G401 (cell line): ENCODE results near the gene CYYR1. TPM values are rescaled to one million over a fixed set of nuclear protein-coding genes. Genes with fewer than 3 reads are reported as not detected.

Source experiments
- DNase-seq: peaks from one replicate; pipeline ENCODE4 v3.0.0-alpha.2; 2015; ENCODE audit warnings: low spot score
- in situ Hi-C: cut with HindIII; loops from 2 replicates; pipeline ENCODE4 v1.10.0; 2016; ENCODE audit warnings: low sequenced_read_pairs, mixed read lengths
- total RNA-seq: library from RNA; depleted of rRNA; stranded (reverse); fragments of >200 nt; shearing (Covaris generic); gene quantifications from 2 replicates; pipeline ENCODE4 v1.2.3, GENCODE V29; 2014

Gene CYYR1
- total RNA-seq, 1 experiment from 2014 or later = not detected

- in situ Hi-C loops = no loop called here
- DNase-seq = no peak
Observed at GRCh38 chr21:26448751-26449150, 124.3 kb downstream of the CYYR1 start.

DNA sequence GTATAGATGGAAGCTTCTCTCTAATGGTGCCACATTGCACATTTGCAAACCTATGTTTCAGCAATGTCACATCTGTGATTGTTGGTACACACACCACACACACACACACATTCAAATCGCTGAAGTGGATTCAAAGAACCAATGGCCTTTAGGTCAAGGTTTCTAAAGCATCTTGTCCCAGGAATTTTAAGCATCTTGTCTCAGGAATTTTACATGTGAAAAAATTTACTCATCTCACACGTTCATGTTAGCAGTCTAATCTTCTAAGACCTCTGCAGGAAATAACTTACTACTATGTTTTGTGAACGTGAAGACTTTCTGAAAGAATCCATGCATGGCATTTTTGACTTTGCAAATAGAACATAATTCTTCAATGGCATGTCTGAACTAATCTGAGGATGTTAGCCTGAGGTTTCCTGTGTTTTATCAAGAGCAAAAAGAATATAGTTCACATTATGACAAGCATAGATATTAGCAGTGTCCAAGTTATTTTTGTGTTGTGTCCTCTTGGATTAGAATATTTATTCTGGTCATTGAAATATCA lies 125.1 kb downstream of the CYYR1 start:
- no peak for DNase-seq
- in situ Hi-C loops = no loop called here

GRCh38 chr21:26445440-26445839 lies 127.6 kb downstream of the CYYR1 start:
- no peak for DNase-seq
- in situ Hi-C loops = no loop called here

- in situ Hi-C loops = no loop called here
- no peak for DNase-seq
Observed at GRCh38 chr21:26444646-26445045, 128.4 kb downstream of the CYYR1 start.

DNA sequence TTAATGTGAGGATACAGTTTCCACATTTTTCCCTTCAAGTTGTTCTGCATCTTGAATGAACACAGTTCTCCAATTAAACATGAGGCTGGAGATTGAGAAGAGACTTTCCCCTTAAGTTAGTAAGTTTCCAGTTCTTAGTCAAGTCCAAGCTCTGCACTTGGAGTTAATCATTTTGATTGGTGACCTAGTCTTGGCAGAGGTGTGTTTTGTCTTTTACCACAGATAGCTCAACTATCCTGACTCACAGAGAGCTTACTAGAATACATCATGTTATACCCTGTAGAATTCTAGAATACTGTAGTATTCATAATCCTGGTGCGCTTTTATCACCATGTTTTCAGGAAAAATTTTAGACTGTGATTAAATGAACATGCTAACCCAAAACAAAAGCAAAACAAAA lies 129.2 kb downstream of the CYYR1 start:
- DNase-seq = no peak
- in situ Hi-C loops = no loop called here

DNA sequence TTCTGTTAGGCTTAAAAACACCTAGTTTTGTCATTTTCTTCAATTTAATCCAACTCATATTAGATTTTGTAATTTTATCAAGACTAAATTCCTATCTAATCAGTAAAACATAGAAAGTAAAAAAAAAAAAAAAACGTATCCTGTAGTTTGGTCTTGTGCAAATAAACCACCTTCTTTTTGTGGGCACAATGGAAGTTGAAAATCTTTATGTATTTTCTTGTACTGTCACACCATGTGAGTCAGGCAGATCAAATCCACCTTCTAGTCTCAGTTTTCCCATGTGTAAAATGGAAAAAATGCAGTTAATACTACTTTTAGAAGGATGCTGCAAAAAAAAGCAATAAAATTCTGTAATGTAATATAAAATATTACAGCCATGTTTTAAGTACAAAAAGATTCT lies 129.8 kb downstream of the CYYR1 start:
- DNase-seq = no peak
- in situ Hi-C loops = no loop called here

DNA sequence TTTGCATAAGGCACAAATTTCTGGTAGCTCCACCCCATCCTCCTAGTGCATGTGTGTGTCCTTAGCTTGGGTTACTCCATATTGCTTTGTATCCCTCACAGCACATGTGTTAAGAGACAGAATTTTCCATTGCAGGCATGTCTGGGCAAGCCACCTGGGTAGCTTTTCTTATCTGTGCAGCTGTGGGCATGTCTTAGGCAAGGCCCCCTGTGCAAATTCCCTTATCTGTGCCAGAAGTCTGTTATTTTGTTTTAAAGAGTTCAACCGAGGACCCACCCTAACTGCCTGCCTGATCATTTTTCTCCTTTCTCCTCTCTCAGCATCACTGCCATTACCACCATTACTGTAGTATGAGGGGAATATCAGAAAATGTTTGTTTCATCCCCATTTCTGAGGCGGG lies 131.9 kb downstream of the CYYR1 start:
- in situ Hi-C loops = no loop called here

GRCh38 chr21:26438976-26439375 lies 134.1 kb downstream of the CYYR1 start:
- in situ Hi-C loops = no loop called here
- DNase-seq = no peak

More for the DNA sequence above, 131.9 kb downstream of the CYYR1 start:
- no peak for DNase-seq

GRCh38 chr21:26437326-26438009 lies 135.6 kb downstream of the CYYR1 start:
- no peak for DNase-seq
- in situ Hi-C loops = no loop called here

GRCh38 chr21:26433386-26433785 lies 139.7 kb downstream of the CYYR1 start:
- in situ Hi-C loops = no loop called here
- no peak for DNase-seq

DNA sequence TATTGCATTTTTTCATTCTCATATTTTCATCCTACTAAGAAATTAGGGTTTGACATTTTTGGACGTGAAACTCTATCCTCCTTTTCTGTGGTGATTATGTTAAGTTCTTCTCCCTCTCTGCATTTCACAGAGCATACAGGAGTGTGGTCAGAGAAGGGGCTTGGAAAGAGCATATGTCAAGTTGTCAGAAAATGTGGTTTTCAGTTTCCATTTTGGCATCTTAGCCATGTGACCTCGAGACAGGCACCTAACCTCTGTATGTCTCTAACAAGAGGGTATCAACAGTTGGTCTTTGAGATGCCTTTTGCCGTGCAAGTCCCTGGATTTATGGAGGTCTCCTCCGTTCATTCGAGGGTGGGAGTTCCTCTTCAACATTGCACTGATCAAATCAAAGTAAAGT lies 140.7 kb downstream of the CYYR1 start:
- DNase-seq = no peak
- in situ Hi-C loops = no loop called here

DNA sequence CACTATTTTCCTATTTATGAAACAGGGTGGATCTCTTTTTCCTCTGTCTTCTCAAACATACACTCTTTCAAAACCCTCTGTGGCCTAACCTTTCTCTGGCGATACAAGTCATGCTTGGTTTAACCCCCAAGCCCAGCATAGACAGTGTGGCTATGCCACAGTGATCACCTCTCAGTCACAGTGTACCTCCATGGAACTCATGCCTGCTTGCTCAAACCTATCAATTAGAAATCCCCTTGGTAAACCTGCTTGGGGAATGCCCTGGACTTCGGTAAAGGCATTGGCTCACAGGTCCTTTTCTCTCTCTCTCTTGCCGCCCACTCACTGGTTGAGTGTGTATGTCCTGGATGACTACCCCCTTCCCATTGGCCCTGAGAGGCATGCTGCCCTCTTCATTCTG lies 147.5 kb downstream of the CYYR1 start:
- no peak for DNase-seq
- in situ Hi-C loops = no loop called here

DNA sequence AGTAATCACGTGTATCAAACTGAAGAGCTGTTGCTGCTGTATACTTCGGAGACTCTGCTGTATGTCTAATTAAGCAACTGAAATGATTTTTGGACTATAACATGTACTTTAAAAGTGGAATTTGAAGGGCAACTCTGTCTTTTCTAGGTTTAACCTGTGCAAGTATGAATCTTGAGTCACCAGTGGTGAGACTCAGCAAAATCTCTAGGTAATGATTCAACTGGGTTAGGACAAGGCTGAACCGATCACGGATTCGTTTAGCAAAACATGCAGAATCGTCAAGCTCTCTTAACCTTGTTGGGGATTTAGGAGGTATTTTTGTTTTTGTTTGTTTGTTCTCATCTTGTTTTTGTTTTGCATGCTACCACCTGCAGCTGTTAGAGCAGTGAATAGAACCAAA lies 149.6 kb downstream of the CYYR1 start:
- DNase-seq = no peak
- in situ Hi-C loops = no loop called here

GRCh38 chr21:26422706-26423105 lies 150.4 kb downstream of the CYYR1 start:
- DNase-seq = no peak
- in situ Hi-C loops = no loop called here

GRCh38 chr21:26422138-26422537 lies 150.9 kb downstream of the CYYR1 start:
- no peak for DNase-seq

DNA sequence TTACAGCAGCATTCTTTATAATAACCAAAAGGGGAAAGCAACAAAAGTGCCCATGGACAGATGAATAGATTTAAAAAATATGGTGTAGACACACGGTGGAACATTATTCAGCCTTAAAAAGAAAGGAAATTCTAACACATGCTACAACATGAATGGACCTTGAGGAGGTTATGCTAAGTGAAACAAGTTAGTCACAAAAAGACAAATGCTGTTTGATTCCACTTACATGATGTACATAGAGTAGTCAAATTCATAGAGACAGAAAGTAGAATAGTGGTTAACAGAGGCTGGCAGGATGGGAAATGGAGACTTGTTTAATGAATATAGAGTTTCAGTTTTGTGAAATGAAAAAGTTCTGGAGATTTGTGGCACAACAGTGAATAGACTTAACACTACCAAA lies 151.4 kb downstream of the CYYR1 start:
- DNase-seq = no peak
- in situ Hi-C loops = no loop called here

More at GRCh38 chr21:26422138-26422537, 150.9 kb downstream of the CYYR1 start:
- in situ Hi-C loops = no loop called here
